H1 (cell line): ENCODE measurements around the gene UBL4A. TPM values are rescaled to one million over a fixed set of nuclear protein-coding genes. Genes with fewer than 3 reads are reported as not detected.

ENCODE experiments used
- CTCF ChIA-PET: fragments of 300-600 bp; sonication (Branson Sonifier 250); formaldehyde crosslinking; loops from one replicate; lab custom pipeline; 2021; ENCODE audit not compliant: partially characterized antibody; lab: Charles Lee
- POLR2A ChIA-PET: fragments of 300-600 bp; sonication (Branson Sonifier 250); formaldehyde crosslinking; loops from one replicate; lab custom pipeline; 2021; ENCODE audit warnings: inconsistent platforms; ENCODE audit not compliant: partially characterized antibody; lab: Charles Lee
- DNase-seq, 2 experiments: peaks; one replicate each; pipeline versions ENCODE4 v3.0.0 to v3.0.0-alpha.2; 2010 to 2022; ENCODE audit warnings: low spot score in 2 of 2, low read depth in 1 of 2, mixed read lengths in 1 of 2
- FAIRE-seq: peaks from 2 replicates; lab custom pipeline; 2011; peaks lifted over from hg19 to GRCh38; lab: Jason Lieb, UNC
- H2AFZ ChIP-seq: 2 replicates; pipeline ENCODE4 v1.8.1; 2012; ENCODE audit warnings: low read length, inconsistent platforms
- H2AK5ac ChIP-seq: 2 replicates; pipeline ENCODE4 v1.6.1; 2013; ENCODE audit warnings: low read depth, low read length
- H2BK120ac ChIP-seq: replicated peaks from 2 replicates; pipeline ENCODE3; 2013; ENCODE audit warnings: low read depth, low read length, inconsistent platforms
- H2BK12ac ChIP-seq: 2 replicates; pipeline ENCODE4 v1.6.1; 2013; ENCODE audit warnings: low read depth, low read length
- H2BK15ac ChIP-seq: 2 replicates; pipeline ENCODE4 v1.6.1; 2013; ENCODE audit warnings: low read length
- H2BK20ac ChIP-seq: 2 replicates; pipeline ENCODE4 v1.6.1; 2013; ENCODE audit warnings: low read length
- H2BK5ac ChIP-seq: 2 replicates; pipeline ENCODE4 v1.6.1; 2013; ENCODE audit warnings: low read depth, low read length
- H3K14ac ChIP-seq: 2 replicates; pipeline ENCODE4 v1.6.1; 2013; ENCODE audit warnings: inconsistent platforms; ENCODE audit not compliant: insufficient read length
- H3K18ac ChIP-seq: 2 replicates; pipeline ENCODE4 v1.6.1; 2013; ENCODE audit warnings: low read length; ENCODE audit errors: extremely low read depth
- H3K23ac ChIP-seq: 2 replicates; pipeline ENCODE4 v1.6.1; 2013; ENCODE audit warnings: inconsistent platforms; ENCODE audit not compliant: insufficient read length
- H3K23me2 ChIP-seq: 2 replicates; pipeline ENCODE4 v1.6.1; 2013; ENCODE audit warnings: low read depth, low read length
- H3K27ac ChIP-seq: 2 replicates; pipeline ENCODE4 v1.6.1; 2011; ENCODE audit warnings: low read depth, low read length, inconsistent platforms
- H3K27me3 ChIP-seq, 4 experiments: replicated peaks in 1 of 4; 1 replicate in 1 of 4; 2 replicates in 3 of 4; pipeline versions ENCODE4 v1.6.1 to v1.8.1; 2011 to 2013; ENCODE audit warnings: low read length in 3 of 4, mild to moderate bottlenecking in 3 of 4, inconsistent platforms in 2 of 4, mixed read lengths in 2 of 4, moderate library complexity in 1 of 4; ENCODE audit not compliant: control insufficient read depth in 3 of 4, insufficient read depth in 3 of 4; ENCODE audit errors: extremely low read depth in 1 of 4
- H3K36me3 ChIP-seq, 4 experiments: 2 replicates each; pipeline versions ENCODE4 v1.6.1 to v1.8.1; 2011 to 2013; ENCODE audit warnings: mild to moderate bottlenecking in 4 of 4, low read length in 3 of 4, moderate library complexity in 2 of 4, control low read depth in 1 of 4, inconsistent platforms in 1 of 4; ENCODE audit not compliant: insufficient read depth in 4 of 4, control insufficient read depth in 2 of 4
- H3K4ac ChIP-seq: replicated peaks from 2 replicates; pipeline ENCODE3; 2013; ENCODE audit warnings: low read length, low read depth, mixed read lengths, inconsistent platforms; ENCODE audit not compliant: insufficient read length
- H3K4me1 ChIP-seq, 4 experiments: replicated peaks in 1 of 4; 1 replicate in 1 of 4; 2 replicates in 3 of 4; pipeline versions ENCODE4 v1.6.1 to v1.8.1; 2011 to 2013; ENCODE audit warnings: low read length in 3 of 4, inconsistent platforms in 2 of 4, mixed read lengths in 1 of 4; ENCODE audit not compliant: insufficient read depth in 4 of 4, control insufficient read depth in 3 of 4
- H3K4me2 ChIP-seq, 2 experiments: 2 replicates each; pipeline versions ENCODE4 v1.6.1 to v1.8.1; 2011 to 2013; ENCODE audit warnings: low read depth in 2 of 2, low read length in 2 of 2, control low read depth in 1 of 2, inconsistent platforms in 1 of 2, mild to moderate bottlenecking in 1 of 2; ENCODE audit not compliant: insufficient read depth in 1 of 2
- H3K4me3 ChIP-seq, 4 experiments: fragments of 200-600, 300-600 bp in 1 of 4; sonication (generic), shearing (Covaris generic), sonication (Bioruptor Twin) in 1 of 4; 2 replicates each; pipeline versions ENCODE4 v1.5.1 to v1.8.1; 2011 to 2016; ENCODE audit warnings: low read length in 4 of 4, low read depth in 3 of 4, control low read depth in 2 of 4, inconsistent platforms in 2 of 4, mild to moderate bottlenecking in 2 of 4, mixed read lengths in 1 of 4, moderate library complexity in 1 of 4; ENCODE audit not compliant: insufficient read depth in 2 of 4; ENCODE audit errors: extremely low read depth in 1 of 4
- H3K56ac ChIP-seq: replicated peaks from 2 replicates; pipeline ENCODE3; 2013; ENCODE audit warnings: low read depth, mild to moderate bottlenecking, mixed read lengths, low read length, inconsistent platforms; ENCODE audit not compliant: insufficient read length
- H3K79me1 ChIP-seq: 2 replicates; pipeline ENCODE4 v1.6.1; 2013; ENCODE audit warnings: low read depth, low read length, control low read depth
- H3K79me2 ChIP-seq, 2 experiments: 2 replicates each; pipeline versions ENCODE4 v1.6.1 to v1.8.1; 2012 to 2013; ENCODE audit warnings: low read length in 2 of 2, mild to moderate bottlenecking in 2 of 2, inconsistent platforms in 1 of 2; ENCODE audit not compliant: insufficient read depth in 2 of 2, control insufficient read depth in 1 of 2
- H3K9ac ChIP-seq, 4 experiments: replicated peaks in 1 of 4; 1 replicate in 1 of 4; 2 replicates in 3 of 4; pipeline versions ENCODE4 v1.6.1 to v1.8.1; 2011 to 2013; ENCODE audit warnings: low read depth in 3 of 4, low read length in 3 of 4, control low read depth in 2 of 4, mild to moderate bottlenecking in 2 of 4, moderate library complexity in 2 of 4, inconsistent platforms in 1 of 4; ENCODE audit errors: extremely low read depth in 1 of 4
- H3K9me3 ChIP-seq, 2 experiments: 2 replicates each; pipeline versions ENCODE4 v1.6.1 to v1.8.1; 2012 to 2013; ENCODE audit warnings: mild to moderate bottlenecking in 2 of 2, moderate library complexity in 2 of 2, control low read depth in 1 of 2, inconsistent platforms in 1 of 2, low read depth in 1 of 2, low read length in 1 of 2, mixed read lengths in 1 of 2; ENCODE audit not compliant: insufficient read depth in 2 of 2
- H4K20me1 ChIP-seq, 2 experiments: replicated peaks in 1 of 2; 2 replicates each; pipeline versions ENCODE3 to v1.8.1; 2011 to 2013; ENCODE audit warnings: inconsistent platforms in 2 of 2, low read length in 2 of 2, mild to moderate bottlenecking in 1 of 2; ENCODE audit not compliant: insufficient read depth in 2 of 2, control insufficient read depth in 1 of 2
- H4K5ac ChIP-seq: 2 replicates; pipeline ENCODE4 v1.6.1; 2013; ENCODE audit warnings: low read length, low read depth, mixed read lengths, inconsistent platforms; ENCODE audit not compliant: insufficient read length
- H4K8ac ChIP-seq: 2 replicates; pipeline ENCODE4 v1.8.0; 2013; ENCODE audit warnings: mild to moderate bottlenecking, moderate library complexity, low read length, inconsistent platforms; ENCODE audit not compliant: insufficient read depth; ENCODE audit errors: extremely low read depth
- H4K91ac ChIP-seq: replicated peaks from 2 replicates; pipeline ENCODE3; 2013; ENCODE audit warnings: low read length, mixed read lengths, inconsistent platforms; ENCODE audit not compliant: insufficient read length
- SRF ChIP-seq: IDR thresholded peaks from 2 replicates; pipeline ENCODE4 v1.6.1; 2011; ENCODE audit warnings: mild to moderate bottlenecking, low read depth, low read length, moderate library complexity
- WGBS, 2 experiments: shearing (Covaris generic) in 1 of 2; methylation state at CpG; one replicate each; pipeline versions ENCODE4 v1.1.6 to v1.1.7; 2013 to 2015; ENCODE audit warnings: low lambda C conversion rate in 2 of 2, mixed read lengths in 2 of 2, inconsistent platforms in 1 of 2, low coverage in 1 of 2, missing lambda C conversion rate in 1 of 2; ENCODE audit not compliant: insufficient replicate concordance in 2 of 2, insufficient coverage in 1 of 2, insufficient read length in 1 of 2; ENCODE audit errors: extremely low coverage in 1 of 2, missing lambda C conversion rate in 1 of 2; 5-methylcytosine and 5-hydroxymethylcytosine counted together
- polyA plus RNA-seq, 7 experiments: library from polyadenylated mRNA; depleted of rRNA in 3 of 7; stranded (reverse) in 5 of 7; unstranded in 2 of 7; fragments of >200 nt in 5 of 7; fragments of 200-250 nt in 2 of 7; gene quantifications; 1 replicate in 5 of 7; 2 replicates in 1 of 7; 4 replicates in 1 of 7; pipeline versions ENCODE4 v1.2.1 to v1.2.3, GENCODE V29; 2011 to 2013; ENCODE audit warnings: missing spikeins in 2 of 7, mixed read lengths in 2 of 7
- total RNA-seq: library from RNA; stranded (reverse); fragmentation: NEBNext Ultra II Directional; extraction: Animal tissue kit (Norgen Biotek cat#: 25700); gene quantifications from 2 replicates; pipeline ENCODE4 v1.2.1, GENCODE V29; 2021

UBL4A gene
- total and polyA plus RNA-seq, 2 of the 8 experiments (the other 6 are each of a cell fraction or from before 2014, with no cell fraction given), result 23.1 to 31.7 TPM

DNA sequence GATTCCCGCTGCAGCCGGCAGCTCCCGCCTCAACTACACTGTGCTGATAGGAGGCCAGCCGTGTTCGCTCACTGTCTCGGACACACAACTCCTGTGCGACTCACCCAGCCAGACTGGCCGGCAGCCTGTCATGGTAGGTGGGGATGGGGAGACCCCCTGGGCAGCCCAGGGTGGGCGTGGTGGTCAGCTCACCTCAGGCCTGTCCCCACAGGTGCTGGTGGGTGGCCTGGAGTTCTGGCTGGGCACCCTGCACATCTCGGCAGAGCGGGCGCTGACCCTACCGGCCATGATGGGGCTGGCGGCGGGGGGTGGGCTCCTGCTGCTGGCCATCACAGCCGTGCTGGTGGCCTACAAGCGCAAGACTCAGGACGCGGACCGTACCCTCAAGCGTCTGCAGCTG lies 18.9 kb downstream of the UBL4A start:
- no peaks in the 10 kb centered on the region for H3K23me2 ChIP-seq
- H3K79me1 ChIP-seq, result no peaks in the 10 kb centered on the region
- WGBS, 2 experiments, result 100% methylated on average over 7 of the region's 21 CpGs; no CpG with 5 or more reads in 1 of the 2 experiments
- FAIRE-seq (no peak), DNase-seq (no peak)
- no peak overlapping the region for H2BK120ac ChIP-seq
- ChIA-PET POLR2A (interaction anchor here (1.1 kb wide), 1 partner anchor 9 kb away, joined by 4 read pairs; the partner anchor contains the start of gene PLXNA3), CTCF (no interaction called here)
- H3K36me3 ChIP-seq, result peaks cover 0 to 37% (median 7%) of the 10 kb centered on the region in 4 experiments; a peak in 6 of 8 replicates
- no peak overlapping the region for H3K4ac ChIP-seq
- no peak overlapping the region for H2AFZ ChIP-seq
- no peak overlapping the region for H2BK20ac ChIP-seq
- no peak overlapping the region for H3K23ac ChIP-seq
- H2BK15ac ChIP-seq, result no peak overlapping the region
- H3K27ac ChIP-seq, result no peak overlapping the region
- no peaks in the 10 kb centered on the region for H3K9me3 ChIP-seq
- no peak overlapping the region for H3K18ac ChIP-seq
- TF ChIP-seq SRF, result no peak
- H3K27me3 ChIP-seq, result no peaks in the 10 kb centered on the region
- no peak overlapping the region for H3K56ac ChIP-seq
- H3K9ac ChIP-seq, result no peak overlapping the region
- H3K79me2 ChIP-seq, result no peaks in the 10 kb centered on the region
- H3K14ac ChIP-seq, result no peak overlapping the region
- no peaks in the 10 kb centered on the region for H3K4me1 ChIP-seq
- no peak overlapping the region for H2AK5ac ChIP-seq
- no peak overlapping the region for H3K4me2 ChIP-seq
- H4K8ac ChIP-seq, result no peak overlapping the region
- H2BK12ac ChIP-seq, result no peak overlapping the region
- H2BK5ac ChIP-seq, result no peak overlapping the region
- no peak overlapping the region for H3K4me3 ChIP-seq
- H4K5ac ChIP-seq, result no peak overlapping the region
- no peaks in the 10 kb centered on the region for H4K20me1 ChIP-seq
- no peak overlapping the region for H4K91ac ChIP-seq
